HL-60 (cell line): ENCODE results near the gene SCARB2.
A peak's percentile ranks its signal among the peaks of the same experiment; 100 is the strongest.

Experiments used
- DNase-seq, 2 experiments: peaks; one replicate each; pipeline ENCODE4 v3.0.0-alpha.2; 2010 to 2020; ENCODE audit warnings: low read depth in 1 of 2, low spot score in 1 of 2
- H3K27ac ChIP-seq: fragments of 250-450 bp; sonication (Bioruptor Pico); replicated peaks from 2 replicates; pipeline ENCODE4 v1.5.1; 2020; ENCODE audit warnings: mild to moderate bottlenecking, moderate library complexity
- H3K27me3 ChIP-seq: fragments of 250-450 bp; sonication (Bioruptor Pico); 2 replicates; pipeline ENCODE4 v1.5.1; 2021; ENCODE audit warnings: mild to moderate bottlenecking, moderate library complexity; ENCODE audit not compliant: insufficient read depth, poor library complexity, severe bottlenecking
- H3K4me3 ChIP-seq: replicated peaks from 2 replicates; pipeline ENCODE4 v1.5.1; 2011; ENCODE audit warnings: mild to moderate bottlenecking, control low read depth, low read length; ENCODE audit not compliant: insufficient read depth
- GABPA ChIP-seq: IDR thresholded peaks from 2 replicates; pipeline ENCODE4 v1.6.1; 2012; ENCODE audit warnings: low read depth
- POLR2AphosphoS5 ChIP-seq: IDR thresholded peaks from 2 replicates; pipeline ENCODE4 v1.6.1; 2012; ENCODE audit warnings: low read depth
- SPI1 ChIP-seq: IDR thresholded peaks from 2 replicates; pipeline ENCODE4 v1.6.1; 2012; ENCODE audit warnings: low read depth, mild to moderate bottlenecking, borderline replicate concordance
- TF ChIP-seq, protein P1 (sequence below): IDR thresholded peaks from one replicate; pipeline ENCODE4 v1.5.1; 2011; ENCODE audit warnings: low read length, control low read depth, inconsistent platforms; ENCODE audit not compliant: insufficient read depth
- TF ChIP-seq, protein P2 (sequence below): IDR thresholded peaks from 2 replicates; pipeline ENCODE4 v1.6.1; 2012; ENCODE audit warnings: low read depth; ENCODE audit not compliant: insufficient replicate concordance

SCARB2 gene

DNA sequence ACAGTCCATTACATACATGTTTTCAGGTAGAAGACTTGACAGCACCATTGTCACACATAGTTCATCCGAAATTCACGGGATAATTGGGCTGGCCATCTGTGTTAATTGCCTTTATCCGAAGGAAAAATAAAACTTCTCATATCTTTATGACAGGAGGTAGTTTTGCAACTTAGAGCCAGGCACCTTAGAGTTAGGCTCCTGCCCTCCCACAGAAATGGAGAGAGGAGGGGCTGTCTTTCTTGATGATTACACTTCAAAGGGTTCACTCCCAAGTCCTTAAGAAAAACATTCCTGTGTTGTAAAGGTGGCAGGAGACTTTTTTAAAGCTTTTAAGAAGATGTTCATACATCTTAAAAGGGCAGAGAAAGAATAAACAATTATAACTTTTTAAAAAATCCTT lies 10.5 kb upstream of the SCARB2 start:
- no peak overlapping the region for H3K4me3 ChIP-seq
- no peak overlapping the region for H3K27ac ChIP-seq
- peaks cover 2% of the 10 kb centered on the region for H3K27me3 ChIP-seq
- DNase-seq: no peak
- TF ChIP-seq, protein P1, sequence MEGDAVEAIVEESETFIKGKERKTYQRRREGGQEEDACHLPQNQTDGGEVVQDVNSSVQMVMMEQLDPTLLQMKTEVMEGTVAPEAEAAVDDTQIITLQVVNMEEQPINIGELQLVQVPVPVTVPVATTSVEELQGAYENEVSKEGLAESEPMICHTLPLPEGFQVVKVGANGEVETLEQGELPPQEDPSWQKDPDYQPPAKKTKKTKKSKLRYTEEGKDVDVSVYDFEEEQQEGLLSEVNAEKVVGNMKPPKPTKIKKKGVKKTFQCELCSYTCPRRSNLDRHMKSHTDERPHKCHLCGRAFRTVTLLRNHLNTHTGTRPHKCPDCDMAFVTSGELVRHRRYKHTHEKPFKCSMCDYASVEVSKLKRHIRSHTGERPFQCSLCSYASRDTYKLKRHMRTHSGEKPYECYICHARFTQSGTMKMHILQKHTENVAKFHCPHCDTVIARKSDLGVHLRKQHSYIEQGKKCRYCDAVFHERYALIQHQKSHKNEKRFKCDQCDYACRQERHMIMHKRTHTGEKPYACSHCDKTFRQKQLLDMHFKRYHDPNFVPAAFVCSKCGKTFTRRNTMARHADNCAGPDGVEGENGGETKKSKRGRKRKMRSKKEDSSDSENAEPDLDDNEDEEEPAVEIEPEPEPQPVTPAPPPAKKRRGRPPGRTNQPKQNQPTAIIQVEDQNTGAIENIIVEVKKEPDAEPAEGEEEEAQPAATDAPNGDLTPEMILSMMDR: no peak
- no peak for TF ChIP-seq GABPA
- TF ChIP-seq, protein P2, sequence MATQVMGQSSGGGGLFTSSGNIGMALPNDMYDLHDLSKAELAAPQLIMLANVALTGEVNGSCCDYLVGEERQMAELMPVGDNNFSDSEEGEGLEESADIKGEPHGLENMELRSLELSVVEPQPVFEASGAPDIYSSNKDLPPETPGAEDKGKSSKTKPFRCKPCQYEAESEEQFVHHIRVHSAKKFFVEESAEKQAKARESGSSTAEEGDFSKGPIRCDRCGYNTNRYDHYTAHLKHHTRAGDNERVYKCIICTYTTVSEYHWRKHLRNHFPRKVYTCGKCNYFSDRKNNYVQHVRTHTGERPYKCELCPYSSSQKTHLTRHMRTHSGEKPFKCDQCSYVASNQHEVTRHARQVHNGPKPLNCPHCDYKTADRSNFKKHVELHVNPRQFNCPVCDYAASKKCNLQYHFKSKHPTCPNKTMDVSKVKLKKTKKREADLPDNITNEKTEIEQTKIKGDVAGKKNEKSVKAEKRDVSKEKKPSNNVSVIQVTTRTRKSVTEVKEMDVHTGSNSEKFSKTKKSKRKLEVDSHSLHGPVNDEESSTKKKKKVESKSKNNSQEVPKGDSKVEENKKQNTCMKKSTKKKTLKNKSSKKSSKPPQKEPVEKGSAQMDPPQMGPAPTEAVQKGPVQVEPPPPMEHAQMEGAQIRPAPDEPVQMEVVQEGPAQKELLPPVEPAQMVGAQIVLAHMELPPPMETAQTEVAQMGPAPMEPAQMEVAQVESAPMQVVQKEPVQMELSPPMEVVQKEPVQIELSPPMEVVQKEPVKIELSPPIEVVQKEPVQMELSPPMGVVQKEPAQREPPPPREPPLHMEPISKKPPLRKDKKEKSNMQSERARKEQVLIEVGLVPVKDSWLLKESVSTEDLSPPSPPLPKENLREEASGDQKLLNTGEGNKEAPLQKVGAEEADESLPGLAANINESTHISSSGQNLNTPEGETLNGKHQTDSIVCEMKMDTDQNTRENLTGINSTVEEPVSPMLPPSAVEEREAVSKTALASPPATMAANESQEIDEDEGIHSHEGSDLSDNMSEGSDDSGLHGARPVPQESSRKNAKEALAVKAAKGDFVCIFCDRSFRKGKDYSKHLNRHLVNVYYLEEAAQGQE: no peak
- no peak for TF ChIP-seq POLR2AphosphoS5
- TF ChIP-seq SPI1: no peak

DNA sequence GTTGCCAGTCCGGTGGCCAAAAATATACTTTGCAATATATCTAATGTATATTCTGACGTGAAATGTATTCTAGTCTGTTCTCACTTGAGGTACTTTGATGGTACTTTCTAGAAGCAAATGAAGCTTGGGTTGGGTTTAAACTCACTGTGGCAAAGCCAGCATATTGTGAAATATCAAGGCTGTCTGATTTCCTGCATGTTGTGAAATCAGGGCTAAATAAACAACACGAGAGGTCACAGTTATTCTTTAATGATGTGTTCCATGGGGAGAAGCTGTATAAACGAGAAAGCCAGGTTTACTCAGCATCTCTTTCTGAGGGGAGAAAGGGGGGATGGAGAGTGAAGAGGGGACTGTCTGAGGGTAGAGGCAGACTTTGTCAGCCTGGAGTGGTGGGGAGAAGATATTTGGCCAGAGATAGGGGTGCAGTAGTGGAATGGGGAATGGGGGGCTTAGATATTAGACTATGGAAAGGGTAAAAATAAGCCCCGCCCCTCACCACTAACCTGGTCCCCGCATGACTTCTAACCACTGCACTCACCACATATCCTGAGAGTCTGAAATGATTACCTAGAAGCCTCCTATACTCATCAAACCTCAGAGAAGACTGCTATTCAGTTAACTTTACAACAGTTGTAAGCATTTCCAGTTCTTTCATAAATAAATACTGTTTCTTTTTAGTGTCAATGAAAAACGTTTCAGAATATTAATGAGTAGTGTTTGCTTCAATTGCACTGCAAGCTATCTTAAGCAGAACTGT lies 5.9 kb upstream of the SCARB2 start:
- DNase-seq: peak; percentile 42 to 63
- H3K27me3 ChIP-seq: no peaks in the 10 kb centered on the region
- no peak overlapping the region for H3K4me3 ChIP-seq
- H3K27ac ChIP-seq: no peak overlapping the region
- TF ChIP-seq POLR2AphosphoS5: no peak
- no peak for TF ChIP-seq GABPA
- TF ChIP-seq SPI1: no peak
- TF ChIP-seq, protein P2: no peak
- TF ChIP-seq, protein P1: no peak

DNA sequence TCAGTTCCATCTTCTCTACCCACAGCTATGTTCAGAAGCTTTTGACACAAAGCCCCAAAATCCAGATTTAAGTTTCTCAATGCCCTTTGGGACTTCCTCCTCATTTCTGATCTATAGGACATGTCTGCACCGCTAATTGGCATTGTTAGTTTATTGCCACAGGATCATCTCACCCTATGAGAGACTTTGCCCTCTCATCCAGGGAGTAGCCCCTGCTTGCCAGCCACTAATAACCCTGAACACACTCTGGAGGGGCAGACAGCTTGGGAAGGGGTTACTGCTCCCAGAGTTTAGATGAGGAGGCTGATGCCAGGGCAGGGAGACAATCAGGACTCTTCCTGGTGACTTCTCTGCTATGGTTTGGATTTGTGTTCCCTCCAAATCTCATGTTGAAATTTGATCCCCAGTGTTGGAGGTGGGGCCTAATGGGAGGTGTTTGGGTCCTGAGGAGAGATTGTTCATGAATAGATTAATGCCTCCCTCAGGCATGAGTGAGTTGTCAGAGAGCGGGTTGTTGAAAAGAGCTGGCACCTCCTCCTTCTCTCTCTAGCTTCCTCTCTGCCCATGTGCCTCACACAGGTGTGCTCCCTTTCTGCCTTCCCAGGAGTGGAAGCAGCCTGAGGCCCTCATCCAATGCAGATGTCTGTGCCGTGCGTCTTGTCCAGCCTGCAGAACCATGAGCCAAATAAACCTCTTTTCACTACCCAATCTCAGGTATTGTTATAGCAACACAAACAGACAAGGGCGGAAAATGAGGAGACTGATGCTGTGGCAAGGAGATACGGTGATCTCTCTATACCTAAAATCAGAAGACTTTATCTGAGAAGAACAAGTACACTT lies 3.6 kb upstream of the SCARB2 start:
- no peaks in the 10 kb centered on the region for H3K27me3 ChIP-seq
- H3K4me3 ChIP-seq: no peak overlapping the region
- DNase-seq: no peak
- no peak overlapping the region for H3K27ac ChIP-seq
- TF ChIP-seq, protein P2: no peak
- TF ChIP-seq SPI1 (no peak), POLR2AphosphoS5 (no peak), GABPA (no peak)
- TF ChIP-seq, protein P1: no peak
